GM23248 (cell line): ENCODE results near the gene TOM1.

Experiments
- EZH2 ChIP-seq: fragments of 200-600 bp; sonication (generic); IDR thresholded peaks from 2 replicates; pipeline ENCODE4 v1.6.1; 2018; ENCODE audit warnings: antibody characterized with exemption, mild to moderate bottlenecking; ENCODE audit not compliant: insufficient read depth, poor library complexity, severe bottlenecking
- EZH2phosphoT487 ChIP-seq: fragments of 200-600 bp; sonication (generic); IDR thresholded peaks from 2 replicates; pipeline ENCODE4 v1.6.1; 2018; ENCODE audit warnings: antibody characterized with exemption, moderate library complexity, mild to moderate bottlenecking, low read depth; ENCODE audit not compliant: insufficient read depth

GRCh38 chr22:35342390-35342789 is 42.7 kb downstream of the TOM1 start:
- no peak for TF ChIP-seq EZH2phosphoT487
- no peak for TF ChIP-seq EZH2
